GM19395 (cell line): ENCODE results near the gene CCDC102A.

Source experiments
- ATAC-seq: cut with Tn5 transposase; IDR thresholded peaks from one replicate; pipeline ENCODE4 v1.9.1; 2021; ENCODE audit warnings: mild to moderate bottlenecking, moderate library complexity; ENCODE audit not compliant: unreplicated experiment

CCDC102A gene

GRCh38 chr16:57525761-57526160, 10.6 kb downstream of the CCDC102A start:
- no peak for ATAC-seq

- no peak for ATAC-seq
These were observed 13.4 kb downstream of the CCDC102A start for GRCh38 chr16:57522960-57523359.

GRCh38 chr16:57519796-57520360, 16.5 kb downstream of the CCDC102A start:
- peak; percentile 72 for ATAC-seq

GRCh38 chr16:57518922-57519321, 17.4 kb downstream of the CCDC102A start:
- ATAC-seq = no peak

GRCh38 chr16:57518520-57518919, 17.9 kb downstream of the CCDC102A start:
- no peak for ATAC-seq

GRCh38 chr16:57517397-57518367, 18.7 kb downstream of the CCDC102A start:
- no peak for ATAC-seq

GRCh38 chr16:57516773-57517172, 19.6 kb downstream of the CCDC102A start:
- no peak for ATAC-seq

- no peak for ATAC-seq
These were observed 20.1 kb downstream of the CCDC102A start for GRCh38 chr16:57516176-57516725.

- no peak for ATAC-seq
These were observed 21.4 kb downstream of the CCDC102A start for GRCh38 chr16:57514791-57515600.

- no peak for ATAC-seq
These were observed 22.0 kb downstream of the CCDC102A start for GRCh38 chr16:57514371-57514770.

GRCh38 chr16:57513371-57514102, 22.8 kb downstream of the CCDC102A start:
- no peak for ATAC-seq

GRCh38 chr16:57512296-57513001, 23.9 kb downstream of the CCDC102A start:
- no peak for ATAC-seq

- ATAC-seq = no peak
These were observed 26.1 kb downstream of the CCDC102A start for GRCh38 chr16:57510016-57510871.

- no peak for ATAC-seq
These were observed 27.0 kb downstream of the CCDC102A start for GRCh38 chr16:57509231-57509923.

- ATAC-seq = no peak
These were observed 28.3 kb downstream of the CCDC102A start for GRCh38 chr16:57508035-57508425.

GRCh38 chr16:57507136-57508034, 29.0 kb downstream of the CCDC102A start:
- ATAC-seq = no peak

- no peak for ATAC-seq
These were observed 31.2 kb downstream of the CCDC102A start for GRCh38 chr16:57505169-57505568.
